ENCODE results near the gene KRTAP5-7. TPM values are rescaled to one million over a fixed set of nuclear protein-coding genes. Genes with fewer than 3 reads are reported as not detected.

KRTAP5-7 gene
- total RNA-seq, 4 donors from 2014 or later, result not detected

DNA sequence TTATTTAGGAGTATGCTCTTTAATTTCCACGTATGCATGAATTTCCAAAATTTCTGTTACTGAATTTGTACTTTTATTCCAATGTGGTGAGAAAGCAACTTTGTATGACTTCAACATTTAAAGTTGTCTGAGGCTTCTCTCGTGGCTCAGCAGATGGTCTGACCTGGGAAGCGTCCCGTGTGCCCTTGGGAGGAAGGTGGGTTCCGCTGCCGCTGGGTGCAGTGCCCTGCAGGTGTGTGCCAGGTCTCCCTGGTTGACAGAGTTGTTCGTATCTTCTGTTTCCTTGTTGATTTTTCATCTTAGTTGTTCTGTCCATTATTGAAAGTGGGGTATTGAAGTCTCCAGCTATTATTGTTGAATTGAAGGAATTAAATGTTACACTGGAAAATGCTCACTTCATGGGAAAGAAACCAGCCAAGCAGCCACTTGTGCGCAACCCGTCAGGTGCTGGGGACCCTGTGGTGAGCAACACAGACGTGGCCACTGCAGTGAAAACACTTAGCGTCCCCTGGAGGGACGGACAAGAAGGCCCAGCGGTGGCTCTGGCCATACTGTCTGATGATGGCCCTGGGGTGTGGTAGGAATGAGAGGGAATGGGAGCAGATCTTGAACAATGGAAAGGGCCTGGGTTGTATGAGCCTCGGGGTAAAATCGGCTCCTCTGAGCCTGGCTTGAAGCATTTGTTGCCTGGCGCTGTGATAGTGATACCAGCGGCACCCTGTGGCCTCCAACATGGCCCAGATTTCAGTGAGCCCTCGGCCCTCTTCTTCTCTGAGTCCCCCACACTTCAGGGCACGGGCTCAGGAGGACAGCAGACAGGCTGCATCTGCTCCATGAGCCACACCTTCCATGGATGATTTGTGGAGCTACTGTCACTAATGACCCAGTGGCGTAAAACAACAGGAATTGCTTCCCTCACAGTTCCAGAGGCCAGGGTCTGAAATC lies 31.5 kb upstream of the KRTAP5-7 start:
- H3K27ac ChIP-seq (replicated peaks in 1 of 4), result no peak overlapping the region
- no peaks in the 10 kb centered on the region for H3K27me3 ChIP-seq
- H3K36me3 ChIP-seq, result peaks cover 82 to 100% (median 86%) of the 10 kb centered on the region in 4 donors
- 95% methylated on average over 16 of the region's 20 CpGs for WGBS
- TF ChIP-seq POLR2A (IDR thresholded peaks at IDR 0.05; ENCODE audit: low read depth), result no peak
- TF ChIP-seq EP300 (IDR thresholded peaks at IDR 0.05), result no peak
- TF ChIP-seq, protein P1, sequence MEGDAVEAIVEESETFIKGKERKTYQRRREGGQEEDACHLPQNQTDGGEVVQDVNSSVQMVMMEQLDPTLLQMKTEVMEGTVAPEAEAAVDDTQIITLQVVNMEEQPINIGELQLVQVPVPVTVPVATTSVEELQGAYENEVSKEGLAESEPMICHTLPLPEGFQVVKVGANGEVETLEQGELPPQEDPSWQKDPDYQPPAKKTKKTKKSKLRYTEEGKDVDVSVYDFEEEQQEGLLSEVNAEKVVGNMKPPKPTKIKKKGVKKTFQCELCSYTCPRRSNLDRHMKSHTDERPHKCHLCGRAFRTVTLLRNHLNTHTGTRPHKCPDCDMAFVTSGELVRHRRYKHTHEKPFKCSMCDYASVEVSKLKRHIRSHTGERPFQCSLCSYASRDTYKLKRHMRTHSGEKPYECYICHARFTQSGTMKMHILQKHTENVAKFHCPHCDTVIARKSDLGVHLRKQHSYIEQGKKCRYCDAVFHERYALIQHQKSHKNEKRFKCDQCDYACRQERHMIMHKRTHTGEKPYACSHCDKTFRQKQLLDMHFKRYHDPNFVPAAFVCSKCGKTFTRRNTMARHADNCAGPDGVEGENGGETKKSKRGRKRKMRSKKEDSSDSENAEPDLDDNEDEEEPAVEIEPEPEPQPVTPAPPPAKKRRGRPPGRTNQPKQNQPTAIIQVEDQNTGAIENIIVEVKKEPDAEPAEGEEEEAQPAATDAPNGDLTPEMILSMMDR (IDR thresholded peaks at IDR 0.05), result no peak
- TF ChIP-seq POLR2AphosphoS5 (IDR thresholded peaks at IDR 0.05), result no peak
- intact Hi-C loops (cut with DNase I), result no loop called here
- H3K4me1 ChIP-seq, result no peaks in the 10 kb centered on the region
- no peaks in the 10 kb centered on the region for H3K9me3 ChIP-seq
- no peak for DNase-seq (ENCODE audit: extremely low spot score)
- no peak overlapping the region for H3K4me3 ChIP-seq

- WGBS, result 92% methylated on average over 12 of the region's 13 CpGs
- no peak overlapping the region for H3K27ac ChIP-seq (replicated peaks in 1 of 4)
- no peak overlapping the region for H3K4me3 ChIP-seq
- intact Hi-C loops (cut with DNase I), result no loop called here
- no peaks in the 10 kb centered on the region for H3K4me1 ChIP-seq
- H3K9me3 ChIP-seq, result no peaks in the 10 kb centered on the region
- TF ChIP-seq, protein P1 (IDR thresholded peaks at IDR 0.05), result no peak
- TF ChIP-seq POLR2AphosphoS5 (IDR thresholded peaks at IDR 0.05) (no peak), POLR2A (IDR thresholded peaks at IDR 0.05; ENCODE audit: low read depth) (no peak), EP300 (IDR thresholded peaks at IDR 0.05) (no peak)
- peaks cover 81 to 100% (median 86%) of the 10 kb centered on the region in 4 donors for H3K36me3 ChIP-seq
- DNase-seq (ENCODE audit: extremely low spot score), result no peak
- no peaks in the 10 kb centered on the region for H3K27me3 ChIP-seq
These were observed 30.6 kb upstream of the KRTAP5-7 start for GRCh38 chr11:71496421-71496820.

DNA sequence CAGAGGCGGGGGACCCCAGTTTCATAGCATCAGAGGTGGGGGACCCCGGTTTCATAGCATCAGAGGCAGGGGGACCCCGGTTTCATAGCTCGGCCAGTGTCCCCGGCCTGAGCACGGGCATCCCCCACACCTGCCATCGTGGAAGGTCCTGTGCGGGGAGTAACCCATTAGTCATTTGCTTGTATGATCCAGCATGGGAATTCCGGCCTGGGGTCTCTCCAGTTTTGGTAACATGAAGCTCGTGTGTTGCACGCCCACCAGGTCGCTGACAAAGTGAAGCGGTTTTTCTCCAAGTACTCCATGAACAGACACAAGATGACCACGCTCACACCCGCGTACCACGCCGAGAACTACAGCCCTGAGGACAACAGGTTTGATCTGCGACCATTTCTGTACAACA lies 29.0 kb upstream of the KRTAP5-7 start:
- 98% methylated on average over 18 of the region's 19 CpGs for WGBS
- intact Hi-C loops (cut with DNase I), result no loop called here
- no peaks in the 10 kb centered on the region for H3K4me1 ChIP-seq
- H3K4me3 ChIP-seq, result no peak overlapping the region
- TF ChIP-seq EP300 (IDR thresholded peaks at IDR 0.05) (no peak), POLR2AphosphoS5 (IDR thresholded peaks at IDR 0.05) (no peak), POLR2A (IDR thresholded peaks at IDR 0.05; ENCODE audit: low read depth) (no peak)
- TF ChIP-seq, protein P1 (IDR thresholded peaks at IDR 0.05), result no peak
- no peaks in the 10 kb centered on the region for H3K27me3 ChIP-seq
- peaks cover 65 to 97% (median 82%) of the 10 kb centered on the region in 4 donors for H3K36me3 ChIP-seq
- no peaks in the 10 kb centered on the region for H3K9me3 ChIP-seq
- H3K27ac ChIP-seq (replicated peaks in 1 of 4), result no peak overlapping the region
- no peak for DNase-seq (ENCODE audit: extremely low spot score)

DNA sequence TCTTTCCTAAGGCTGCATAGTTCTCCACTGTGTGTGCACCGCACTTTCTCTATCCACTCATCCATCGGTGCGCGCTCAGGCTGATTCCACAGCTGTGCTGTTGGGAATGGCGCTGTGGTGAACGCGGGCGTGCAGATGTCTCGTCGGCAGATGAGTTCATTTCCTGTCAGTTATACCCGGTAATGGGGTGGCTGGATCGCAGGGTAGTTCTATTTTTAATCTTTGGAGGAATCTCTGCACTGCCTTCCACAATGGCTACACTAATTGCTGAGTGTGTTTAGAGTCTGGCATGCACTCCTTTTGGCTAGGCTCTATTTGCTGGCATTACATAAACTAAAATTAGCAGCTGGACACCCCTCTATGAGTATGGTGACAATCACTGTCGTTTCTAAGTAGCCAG lies 27.9 kb upstream of the KRTAP5-7 start:
- DNase-seq (ENCODE audit: extremely low spot score), result no peak
- intact Hi-C loops (cut with DNase I), result no loop called here
- Histone ChIP-seq H3K9me3 (no peaks in the 10 kb centered on the region), H3K4me3 (no peak overlapping the region), H3K4me1 (peaks cover 0 to under 1% (median 0%) of the 10 kb centered on the region in 4 donors), H3K36me3 (peaks cover 60 to 95% (median 81%) of the 10 kb centered on the region in 4 donors), H3K27ac (replicated peaks in 1 of 4) (no peak overlapping the region), H3K27me3 (no peaks in the 10 kb centered on the region)
- TF ChIP-seq POLR2AphosphoS5 (IDR thresholded peaks at IDR 0.05), result no peak
- no peak for TF ChIP-seq EP300 (IDR thresholded peaks at IDR 0.05)
- no peak for TF ChIP-seq POLR2A (IDR thresholded peaks at IDR 0.05; ENCODE audit: low read depth)
- TF ChIP-seq, protein P1 (IDR thresholded peaks at IDR 0.05), result no peak
- 81% methylated on average over 13 of the region's 13 CpGs for WGBS

Measured in esophagus muscularis mucosa (tissue), 4 donors.